NCI-H187 (cell line): ENCODE results near the gene AVL9.
"Not testable (repeated sequence)": the region's sequence is repeated elsewhere in the genome, so short reads cannot be mapped to it uniquely, and the experiment has no call there.

Source experiments
- DNase-seq, 2 experiments: peaks; one replicate each; lab custom pipeline; 2025; lab: John Stamatoyannopoulos, UW

Gene AVL9

DNA sequence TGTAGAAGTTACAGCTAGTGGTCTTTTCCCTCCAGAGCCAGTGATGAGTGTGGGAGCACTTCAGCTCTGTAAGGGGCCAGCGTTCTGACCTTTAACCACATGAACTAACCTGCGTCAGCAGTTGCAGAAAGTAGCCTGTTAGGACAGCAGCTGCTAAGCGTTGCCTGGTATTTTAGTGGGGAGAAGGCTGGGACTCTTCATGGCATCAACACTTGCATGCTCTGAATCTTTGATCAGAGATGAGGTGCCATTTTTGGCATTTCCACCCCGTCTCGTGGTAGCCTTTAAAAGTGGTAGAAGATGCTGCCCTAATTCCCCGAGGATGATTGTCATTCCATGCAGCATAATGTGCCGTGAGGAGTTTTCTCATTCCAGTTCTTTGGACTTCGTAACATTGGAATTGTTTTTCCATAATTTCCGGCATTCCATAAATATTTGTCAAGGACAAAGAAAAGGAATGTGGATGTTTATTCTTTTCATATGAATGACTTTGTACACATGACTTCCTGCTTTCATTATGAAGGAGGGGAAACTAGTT lies 92.2 kb downstream of the AVL9 start:
- no peak for DNase-seq

DNA sequence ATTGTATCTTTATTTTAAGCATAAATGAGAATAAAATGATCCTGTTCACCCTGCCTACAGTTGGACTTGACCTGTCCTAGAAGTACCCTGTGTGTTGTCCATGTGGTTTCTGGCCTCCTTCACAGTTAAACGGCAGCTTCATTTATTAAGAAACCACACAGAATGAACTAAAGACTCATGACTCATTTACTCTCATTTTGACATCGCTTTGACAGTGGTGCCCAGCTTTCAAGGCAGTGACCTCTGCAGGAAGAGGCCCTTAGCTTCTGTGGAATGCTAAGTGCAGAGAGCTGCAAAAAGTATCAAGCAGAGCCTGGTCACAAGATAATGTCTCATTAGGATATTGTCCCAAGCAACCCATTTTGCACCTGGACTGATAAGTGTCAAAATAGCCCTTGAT lies 93.4 kb downstream of the AVL9 start:
- no peak for DNase-seq

DNA sequence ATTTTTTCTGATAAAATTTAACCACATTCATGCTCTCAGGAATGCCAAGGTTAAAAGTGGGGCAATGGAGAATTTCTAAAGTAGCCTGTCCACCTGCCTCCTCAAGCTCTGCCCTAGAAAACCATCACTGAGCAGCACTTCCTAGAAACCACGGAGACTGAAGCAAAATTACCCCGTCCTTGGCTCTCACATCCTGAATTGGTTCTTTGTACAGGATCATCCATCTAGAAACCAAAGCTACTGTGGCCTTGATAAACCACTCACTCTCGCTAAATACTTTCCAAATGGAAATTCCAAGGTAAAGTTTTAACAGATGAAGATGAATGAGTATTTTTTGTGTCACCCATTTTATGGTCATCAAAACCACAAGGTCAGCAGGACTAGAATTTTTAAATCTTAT lies 96.6 kb downstream of the AVL9 start:
- no peak for DNase-seq

DNA sequence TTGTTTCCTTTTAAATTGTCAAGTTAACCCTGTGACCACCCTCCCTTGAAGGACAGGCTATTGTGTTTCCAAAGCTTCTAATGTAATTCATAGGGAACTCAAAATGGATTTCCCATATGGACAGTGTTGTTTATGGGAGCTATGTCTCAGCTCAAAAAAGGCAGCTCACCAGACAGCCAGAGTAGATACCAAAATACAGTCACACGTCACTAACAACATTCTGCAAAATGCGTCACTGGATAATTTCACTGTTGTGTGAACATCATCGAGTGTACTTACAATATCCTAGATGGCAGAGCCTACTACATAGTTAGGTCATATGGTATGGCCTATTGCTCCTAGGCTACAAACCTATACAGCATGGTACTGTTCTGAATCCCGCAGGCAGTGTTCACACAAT lies 97.4 kb downstream of the AVL9 start:
- DNase-seq, result no peak

DNA sequence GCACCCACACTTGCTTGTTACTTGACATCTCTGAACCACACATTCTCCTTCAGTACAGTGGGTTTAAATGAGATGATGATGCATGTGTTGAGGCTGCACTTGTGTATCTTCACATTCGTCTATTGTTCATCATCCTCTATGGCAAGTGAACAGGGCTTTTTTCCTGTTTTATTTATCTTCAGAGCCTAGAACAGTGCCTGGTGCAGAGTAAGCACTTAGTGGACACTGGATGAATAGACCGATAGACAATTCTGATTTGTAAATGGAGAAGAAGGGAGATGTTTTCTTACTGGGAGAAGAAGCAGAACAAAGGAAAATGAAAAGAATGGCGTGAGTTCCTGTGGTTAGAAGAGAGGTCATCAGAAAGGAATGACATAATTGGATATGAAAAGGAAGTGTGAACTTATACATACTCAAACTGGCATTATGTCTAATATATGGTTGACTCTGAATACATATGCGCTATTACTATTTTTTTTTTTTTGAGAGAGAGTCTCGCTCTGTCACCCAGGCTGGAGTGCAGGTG lies 99.7 kb downstream of the AVL9 start:
- no peak for DNase-seq

DNA sequence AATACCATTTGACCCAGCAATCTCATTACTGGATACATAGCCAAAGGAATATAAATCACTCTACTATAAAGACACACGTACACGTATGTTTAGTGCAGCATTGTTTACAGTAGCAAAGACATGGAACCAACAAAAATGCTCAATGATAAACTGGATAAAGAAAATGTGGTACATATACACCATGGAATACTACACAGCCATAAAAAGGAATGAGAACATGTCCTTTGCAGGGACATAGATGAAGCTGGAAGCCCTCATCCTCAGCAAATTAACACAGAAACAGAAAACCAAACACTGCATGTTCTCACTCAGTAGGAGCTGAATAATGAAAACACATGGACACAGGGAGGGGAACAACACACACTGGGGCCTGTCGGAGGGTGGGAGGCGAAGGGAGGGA lies 105.9 kb downstream of the AVL9 start:
- not testable (repeated sequence) for DNase-seq

DNA sequence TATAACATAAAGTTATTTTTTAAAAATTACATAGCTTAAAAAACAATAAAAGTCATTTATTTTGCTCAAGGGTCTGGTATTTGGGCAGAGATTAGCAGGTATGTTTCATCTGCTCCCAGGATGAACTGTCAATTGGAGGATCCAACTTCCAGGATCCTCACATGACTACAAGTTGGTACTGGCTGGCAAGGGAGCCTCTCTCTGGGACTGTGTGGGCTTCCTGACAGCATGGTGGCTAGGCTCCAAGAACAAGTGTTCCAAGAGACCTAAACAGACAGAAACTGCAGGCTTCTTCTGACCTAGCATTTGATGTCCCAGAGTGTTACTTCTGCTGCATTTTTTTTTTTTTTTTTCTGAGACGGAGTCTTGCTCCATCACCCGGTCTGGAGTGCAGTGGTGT lies 107.2 kb downstream of the AVL9 start:
- DNase-seq, result no peak

DNA sequence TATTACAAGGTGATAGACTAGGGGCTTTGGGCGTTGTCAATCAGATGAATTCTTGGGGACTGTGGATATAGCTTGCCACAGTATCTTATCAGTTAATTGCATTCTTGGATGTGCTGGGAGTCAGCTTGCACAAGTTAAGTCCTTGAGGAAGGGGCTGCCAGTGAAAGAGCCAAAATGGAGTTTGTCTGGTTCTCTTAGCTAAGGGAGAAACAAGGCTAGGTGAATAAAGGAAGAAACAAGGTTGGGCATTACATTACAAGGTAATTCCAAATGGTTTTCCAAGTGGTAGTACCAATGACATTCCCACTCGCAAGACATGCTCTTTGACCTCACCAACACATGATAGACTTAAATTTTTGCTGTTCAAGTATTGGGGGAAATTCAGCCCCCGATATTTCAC lies 108.2 kb downstream of the AVL9 start:
- not testable (repeated sequence) for DNase-seq

DNA sequence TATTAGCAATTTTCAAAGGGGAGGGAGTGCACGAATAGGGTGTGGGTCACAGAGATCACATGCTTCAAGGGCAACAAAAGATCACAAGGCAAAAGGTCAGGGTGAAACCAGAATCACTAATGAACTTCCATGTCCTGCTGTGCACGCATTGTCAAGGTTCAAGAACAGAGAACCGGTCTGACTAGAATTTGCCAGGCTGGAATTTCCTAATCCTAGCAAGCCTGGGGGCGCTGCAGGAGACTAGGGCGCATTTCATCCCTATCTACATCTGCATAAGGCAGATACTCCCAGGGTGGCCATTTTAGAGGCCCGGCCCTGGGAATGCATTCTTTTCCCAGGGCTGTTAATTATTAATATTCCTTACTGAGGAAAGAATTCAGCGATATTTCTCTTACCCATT lies 108.8 kb downstream of the AVL9 start:
- DNase-seq, result not testable (repeated sequence)

DNA sequence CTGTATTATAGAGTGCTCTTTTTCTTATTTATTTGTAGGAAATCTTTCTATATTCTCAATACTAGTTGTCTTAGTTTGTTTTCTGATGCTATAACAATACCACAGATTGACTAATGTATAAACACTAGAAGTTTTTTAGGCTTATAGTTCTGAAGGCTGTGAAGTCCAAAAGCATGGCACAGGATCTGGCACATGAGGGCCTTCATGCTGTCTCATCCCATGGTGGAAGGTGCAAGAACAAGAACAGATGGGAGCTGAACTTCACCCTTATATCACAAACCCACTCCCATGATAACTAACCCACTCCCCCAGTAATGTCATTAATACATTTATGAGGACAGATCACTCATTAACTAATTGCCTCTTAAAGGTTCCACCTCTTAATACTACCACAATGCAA lies 109.7 kb downstream of the AVL9 start:
- DNase-seq, result no peak

DNA sequence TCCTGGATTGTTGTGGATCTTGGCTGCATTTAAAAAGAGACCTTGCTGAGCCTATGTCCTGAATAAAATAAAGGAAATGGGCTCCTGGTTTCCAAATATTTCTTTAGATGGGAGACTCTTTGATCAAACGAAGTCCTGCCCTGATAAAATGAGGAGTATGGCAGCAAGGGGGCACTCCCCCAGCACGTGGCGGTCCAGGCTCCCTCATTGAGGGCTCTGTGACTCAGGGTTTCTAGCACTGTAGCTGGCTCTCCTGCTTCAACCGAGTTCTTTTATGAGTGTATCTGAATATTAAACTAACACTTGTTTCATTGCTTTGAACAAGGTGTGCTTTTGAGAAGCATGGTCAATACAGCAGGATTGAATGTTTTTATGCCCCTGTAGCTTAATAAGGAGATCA lies 114.2 kb downstream of the AVL9 start:
- no peak for DNase-seq

DNA sequence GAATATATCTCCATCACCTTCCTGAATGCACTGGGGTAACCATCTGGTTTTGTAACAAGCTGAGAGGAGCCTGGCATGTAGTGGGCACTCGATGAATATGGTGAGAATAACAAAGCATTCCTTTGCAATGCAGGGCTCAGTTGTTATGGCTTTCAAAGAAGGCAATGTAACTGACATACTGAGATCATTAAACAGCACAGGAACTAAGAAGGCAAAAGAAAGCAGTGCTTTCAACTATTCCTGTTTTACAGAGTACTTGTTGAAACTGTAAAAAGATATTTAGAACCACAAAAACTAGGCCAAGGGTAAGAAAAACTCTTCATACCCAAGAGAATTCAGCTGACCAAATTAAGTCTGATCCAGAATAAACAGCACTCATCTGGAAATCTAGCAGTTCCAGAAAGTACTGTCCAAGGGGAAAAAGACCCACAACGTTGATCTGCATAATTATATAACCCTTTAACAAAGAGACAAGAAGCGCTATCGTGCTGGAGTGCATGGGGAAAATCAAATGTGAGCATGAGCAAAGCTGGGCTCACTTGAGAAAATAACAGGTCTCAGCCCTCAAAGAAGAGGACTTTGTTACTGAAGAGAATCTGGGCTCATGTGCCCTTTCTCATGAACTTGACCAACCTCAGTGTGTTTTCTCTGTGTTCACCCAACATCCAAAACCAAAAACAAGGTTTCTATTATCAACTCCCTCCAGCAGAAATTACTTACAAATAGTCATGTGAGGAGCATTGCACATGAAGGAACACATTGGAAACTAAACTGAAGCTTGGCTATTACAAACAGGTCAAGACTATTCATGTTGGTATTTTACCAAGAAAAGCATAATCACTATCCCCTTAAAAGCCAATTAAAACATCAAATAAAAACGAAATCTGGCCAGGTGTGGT lies 116.2 kb downstream of the AVL9 start:
- no peak for DNase-seq

DNA sequence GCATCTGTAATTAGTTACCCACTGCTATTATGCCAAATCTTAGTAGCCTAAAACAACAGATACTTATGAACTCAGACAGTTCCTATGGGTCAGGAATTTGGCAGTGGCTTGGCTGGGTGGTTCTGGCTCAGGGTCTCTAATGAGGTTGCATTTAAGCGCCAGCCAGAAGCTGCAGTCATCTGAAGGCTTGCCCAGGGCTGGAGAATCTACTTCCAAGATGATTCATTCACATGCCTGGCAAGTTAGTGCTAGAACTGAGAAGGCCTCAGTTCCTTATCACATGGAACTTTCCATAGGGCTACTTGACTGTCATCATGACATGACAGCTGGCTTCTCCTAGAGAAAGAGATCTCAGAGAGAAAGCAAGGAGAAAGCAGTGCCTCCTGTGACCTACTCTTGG lies 121.3 kb downstream of the AVL9 start:
- DNase-seq, result no peak

DNA sequence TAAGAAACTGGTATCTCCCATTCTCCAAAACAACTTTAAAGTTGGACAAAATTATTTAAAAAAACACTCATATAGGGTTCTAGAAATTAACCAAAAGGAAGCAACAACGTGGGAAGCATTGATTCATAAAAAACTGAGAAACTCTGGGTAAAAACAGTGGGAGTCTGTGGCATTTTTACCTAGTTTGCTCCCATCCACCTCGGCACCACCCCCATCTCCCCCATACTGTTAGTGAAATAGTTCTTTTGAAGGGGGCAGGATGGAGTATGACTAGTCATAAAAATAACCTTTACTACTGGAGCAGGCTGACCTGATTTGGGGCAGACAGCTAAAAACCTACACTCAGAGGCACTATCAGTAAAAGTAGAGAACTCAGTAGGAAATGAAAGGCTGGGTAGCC lies 123.2 kb downstream of the AVL9 start:
- no peak for DNase-seq

DNA sequence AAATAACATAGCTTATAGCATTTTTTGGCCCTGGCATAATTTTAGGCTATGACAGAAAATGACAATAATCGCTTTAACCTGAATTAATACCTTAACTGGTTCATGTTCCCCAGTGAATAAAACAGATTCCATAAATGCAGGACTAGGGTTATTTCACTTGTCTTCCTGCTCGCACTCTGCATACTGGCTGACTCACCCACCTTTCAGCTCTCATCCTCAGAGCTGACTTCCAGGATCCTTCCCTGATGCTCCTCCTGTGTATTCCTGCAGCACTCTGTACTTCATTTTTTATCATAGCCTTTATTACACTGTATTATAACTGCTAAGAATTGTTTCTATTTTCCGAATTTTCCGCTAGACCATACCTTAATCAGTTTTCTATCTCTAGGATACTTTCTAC lies 123.7 kb downstream of the AVL9 start:
- DNase-seq, result no peak

DNA sequence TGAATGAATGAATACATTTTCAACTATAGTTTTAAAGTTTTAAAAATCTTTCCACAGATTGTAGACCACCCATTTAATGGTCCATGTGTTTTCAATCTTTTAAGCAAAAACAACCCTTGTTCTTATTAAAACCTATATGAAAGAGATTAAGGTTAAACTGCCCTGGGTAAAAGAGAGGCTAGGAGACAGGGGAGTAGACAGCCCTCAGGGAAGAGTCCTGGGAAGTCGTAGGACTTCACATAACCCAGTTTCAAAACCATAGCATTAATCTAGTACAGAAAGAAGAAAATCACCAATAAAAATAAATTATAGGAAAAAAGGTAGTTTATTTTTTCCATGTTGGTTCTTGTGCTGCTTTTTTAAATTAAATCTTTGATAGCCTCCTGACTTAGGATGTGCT lies 124.1 kb downstream of the AVL9 start:
- DNase-seq, result not testable (repeated sequence)

DNA sequence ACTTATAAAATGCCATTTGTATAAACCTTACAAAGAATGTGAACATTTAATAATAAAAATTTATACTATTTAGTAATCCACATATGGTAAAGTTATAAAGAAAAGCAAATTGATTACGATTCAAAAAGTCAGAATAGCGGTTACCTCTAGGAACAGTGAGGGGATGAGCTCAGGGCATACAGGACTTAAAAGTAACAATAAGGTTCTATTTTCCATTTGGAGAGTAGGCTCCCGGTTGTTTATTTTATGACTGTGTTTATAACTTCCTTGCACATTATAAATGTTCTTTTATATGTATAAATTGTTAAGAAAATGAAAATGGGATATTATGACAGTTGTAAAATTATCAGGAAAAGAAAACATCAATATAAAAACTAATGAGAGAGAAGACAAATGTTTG lies 135.7 kb downstream of the AVL9 start:
- no peak for DNase-seq

DNA sequence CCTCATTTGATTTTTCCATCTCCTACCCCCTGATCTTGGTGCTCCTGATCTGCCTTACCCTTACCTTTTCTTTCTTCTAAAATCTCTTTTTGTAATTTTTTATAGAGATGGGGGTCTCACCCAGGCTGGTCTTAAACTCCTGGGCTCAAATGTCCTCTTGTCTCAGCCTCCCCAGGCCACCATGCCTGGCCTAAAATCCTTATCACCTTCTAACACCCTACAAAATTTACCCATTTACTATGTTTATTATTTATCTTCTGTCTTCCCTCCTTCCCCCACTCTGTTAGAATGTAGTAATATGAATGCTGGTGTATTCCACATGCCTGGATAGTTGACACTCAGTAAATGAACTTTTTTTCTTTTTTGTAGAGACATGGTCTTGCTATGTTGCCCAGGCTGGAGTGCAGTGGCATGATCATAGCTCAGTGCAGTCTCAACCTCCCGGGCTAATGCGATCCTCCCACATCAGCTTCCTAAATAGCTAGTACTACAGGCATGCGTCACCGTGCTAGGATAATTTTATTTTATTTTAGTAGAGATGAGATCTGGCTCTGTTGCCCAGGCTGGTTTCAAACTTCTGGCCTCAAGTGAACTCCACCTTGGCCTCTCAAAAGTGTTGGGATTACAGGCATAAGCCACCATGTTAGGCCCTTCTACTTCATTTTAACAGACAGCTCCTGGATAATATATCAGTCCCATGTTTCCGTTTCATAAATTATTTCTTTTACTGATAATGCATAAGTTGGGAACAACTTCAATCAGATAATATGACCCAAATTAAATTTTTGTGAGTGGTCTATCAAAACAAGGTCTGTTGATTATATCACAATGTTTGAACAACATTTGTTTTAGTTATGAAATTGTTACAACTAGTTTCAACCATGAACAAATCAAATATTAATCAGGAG lies 136.6 kb downstream of the AVL9 start:
- not testable (repeated sequence) for DNase-seq

DNA sequence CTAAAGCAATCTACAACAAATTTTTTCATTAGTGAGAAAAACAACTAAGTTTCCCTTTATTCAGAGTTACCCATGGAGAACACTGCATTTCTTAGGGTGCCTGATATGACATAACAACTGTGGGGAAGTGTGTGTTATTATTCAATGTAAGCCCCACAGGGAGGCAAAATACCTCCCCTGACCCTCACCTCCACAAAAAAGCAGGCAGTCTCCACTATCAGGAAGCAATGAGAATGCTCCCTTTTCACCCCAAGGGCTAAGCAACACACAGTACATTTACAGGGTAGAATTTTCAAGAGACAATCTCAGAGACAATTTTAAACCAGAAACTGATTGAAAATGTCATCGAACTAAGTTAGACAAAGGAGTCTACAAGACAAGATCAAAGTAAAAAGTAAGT lies 138.2 kb downstream of the AVL9 start:
- not testable (repeated sequence) for DNase-seq

DNA sequence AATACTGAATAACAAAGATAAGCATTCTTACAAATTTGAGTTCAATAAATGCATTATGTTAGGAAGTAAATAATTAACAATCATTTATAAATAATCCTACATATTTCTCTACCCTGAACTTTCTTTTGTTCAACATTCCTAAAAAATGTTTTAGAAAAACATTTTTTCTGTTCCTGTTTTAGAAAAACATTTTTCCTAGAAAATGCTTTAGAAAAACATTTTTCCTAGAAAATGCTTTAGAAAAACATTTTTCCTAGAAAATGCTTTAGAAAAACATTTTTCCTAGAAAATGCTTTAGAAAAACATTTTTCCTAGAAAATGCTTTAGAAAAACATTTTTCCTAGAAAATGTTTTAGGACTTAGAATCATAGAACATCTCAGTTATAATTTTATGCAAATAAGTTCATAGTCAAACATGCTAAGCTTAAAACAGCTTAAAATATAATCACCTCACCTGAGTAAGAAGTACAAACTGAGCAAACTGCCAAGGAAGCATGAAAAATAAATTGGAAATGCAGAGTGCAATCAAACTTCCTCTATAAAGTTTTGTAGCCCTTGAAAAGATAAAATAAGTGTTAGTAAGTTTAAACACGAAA lies 139.6 kb downstream of the AVL9 start:
- DNase-seq, result not testable (repeated sequence)

DNA sequence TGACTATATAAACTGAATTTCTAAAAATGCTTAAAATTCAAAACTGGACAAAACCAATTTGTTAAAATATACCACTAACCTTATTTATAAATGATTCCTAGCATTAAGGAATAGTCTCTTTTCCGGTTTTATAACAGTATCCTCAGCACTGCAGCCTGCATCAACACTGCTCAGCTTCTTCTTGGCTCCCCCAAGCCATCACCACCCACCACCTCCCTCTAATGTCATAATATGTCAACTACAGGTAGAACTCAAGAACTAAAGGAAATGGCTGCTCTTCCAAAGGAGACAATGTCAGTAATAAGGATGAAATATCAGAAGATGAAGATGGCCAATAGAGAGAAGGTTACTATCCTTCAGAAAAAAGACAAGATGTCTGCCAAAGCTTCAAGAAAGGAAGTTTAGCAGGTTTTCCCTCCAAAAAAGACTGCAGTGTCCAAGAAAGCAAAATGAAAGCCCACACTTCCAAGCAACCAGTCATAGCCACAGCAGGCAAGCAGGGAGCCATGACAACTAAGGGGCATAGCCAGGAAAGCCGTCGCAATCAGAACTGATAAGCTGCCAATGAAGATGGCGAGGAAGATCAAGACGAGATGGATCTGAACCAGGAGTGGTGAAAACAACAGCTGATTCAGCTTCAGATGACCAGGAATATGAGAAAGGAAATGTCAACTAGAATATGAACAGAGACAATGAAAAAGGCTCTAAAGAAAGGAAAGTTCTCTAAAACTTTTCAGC lies 141.6 kb downstream of the AVL9 start:
- DNase-seq, result not testable (repeated sequence)
